ENCODE measurements around the gene EYS. TPM values are rescaled to one million over a fixed set of nuclear protein-coding genes. Genes with fewer than 3 reads are reported as not detected.

Gene EYS
- total and polyA plus RNA-seq, 2 of the 8 experiments (the other 6 are each of a cell fraction or from before 2014, with no cell fraction given), result 0.05 to 0.13 TPM

DNA sequence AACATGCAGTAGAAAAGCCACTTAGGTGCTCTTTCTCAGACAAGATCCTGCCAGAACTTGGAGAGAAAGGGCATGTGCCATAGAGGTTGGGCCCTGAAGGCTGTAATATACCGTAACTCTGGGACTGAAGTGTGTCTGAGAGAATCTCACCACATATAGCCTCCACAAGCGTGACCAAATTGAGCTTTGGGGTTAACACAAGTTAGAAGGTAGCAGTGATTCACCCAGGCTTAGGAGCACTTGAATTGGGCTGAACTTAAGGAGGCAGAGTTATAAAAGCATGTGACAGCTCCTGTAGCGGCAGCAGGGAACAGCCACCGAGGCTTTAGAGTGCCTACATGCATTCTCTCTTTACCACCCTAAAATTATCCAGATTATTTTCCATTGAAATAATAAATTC, 1709.8 kb downstream of the EYS start:
- H3K23ac ChIP-seq (ENCODE audit: insufficient read length), result no peak overlapping the region
- H3K4ac ChIP-seq (replicated peaks; ENCODE audit: insufficient read length, low read depth, low read length), result no peak overlapping the region
- H3K18ac ChIP-seq (ENCODE audit: extremely low read depth, low read length), result no peak overlapping the region
- FAIRE-seq, result no peak
- DNase-seq (ENCODE audit: low read depth in 1 of 2, low spot score in 2 of 2), result no peak
- H3K79me2 ChIP-seq (ENCODE audit: control insufficient read depth in 1 of 2, insufficient read depth in 2 of 2, low read length in 2 of 2), result no peaks in the 10 kb centered on the region
- H3K27me3 ChIP-seq (replicated peaks in 1 of 4; ENCODE audit: control insufficient read depth in 3 of 4, extremely low read depth in 1 of 4, insufficient read depth in 3 of 4, low read length in 3 of 4), result no peaks in the 10 kb centered on the region
- no peak overlapping the region for H2BK20ac ChIP-seq (ENCODE audit: low read length)
- 94% methylated on average over 4 of the region's 4 CpGs; no CpG with 5 or more reads in 1 of the 2 experiments for WGBS, 2 experiments (ENCODE audit: extremely low coverage in 1 of 2, insufficient coverage in 1 of 2, insufficient read length in 1 of 2, insufficient replicate concordance in 2 of 2, low coverage in 1 of 2, low lambda C conversion rate in 2 of 2, missing lambda C conversion rate in 1 of 2)
- no peaks in the 10 kb centered on the region for H3K79me1 ChIP-seq (ENCODE audit: low read depth, low read length)
- no peak overlapping the region for H3K14ac ChIP-seq (ENCODE audit: insufficient read length)
- ChIA-PET POLR2A (ENCODE audit: partially characterized antibody) (no interaction called here), CTCF (ENCODE audit: partially characterized antibody) (interaction anchor here (0.9 kb wide), 1 partner anchor 333 kb away, joined by 3 read pairs; no protein-coding TSS in a partner anchor)
- no peak overlapping the region for H3K4me2 ChIP-seq (ENCODE audit: insufficient read depth in 1 of 2, low read depth in 2 of 2, low read length in 2 of 2)
- H3K36me3 ChIP-seq (ENCODE audit: control insufficient read depth in 2 of 4, insufficient read depth in 4 of 4, low read length in 3 of 4), result no peaks in the 10 kb centered on the region
- no peaks in the 10 kb centered on the region for H3K23me2 ChIP-seq (ENCODE audit: low read depth, low read length)
- H4K91ac ChIP-seq (replicated peaks; ENCODE audit: insufficient read length, low read length), result no peak overlapping the region
- no peak overlapping the region for H2AK5ac ChIP-seq (ENCODE audit: low read depth, low read length)
- no peaks in the 10 kb centered on the region for H3K4me1 ChIP-seq (replicated peaks in 1 of 4; ENCODE audit: control insufficient read depth in 3 of 4, insufficient read depth in 4 of 4, low read length in 3 of 4)
- no peaks in the 10 kb centered on the region for H4K20me1 ChIP-seq (replicated peaks in 1 of 2; ENCODE audit: control insufficient read depth in 1 of 2, insufficient read depth in 2 of 2, low read length in 2 of 2)
- peak overlapping the region; percentile 84; the same call in 1 of the 2 replicates for H2AFZ ChIP-seq (ENCODE audit: low read length)
- no peak overlapping the region for H4K8ac ChIP-seq (ENCODE audit: extremely low read depth, insufficient read depth, low read length)
- no peaks in the 10 kb centered on the region for H3K9me3 ChIP-seq (ENCODE audit: insufficient read depth in 2 of 2, low read depth in 1 of 2, low read length in 1 of 2)
- no peak overlapping the region for H3K4me3 ChIP-seq (ENCODE audit: extremely low read depth in 1 of 4, insufficient read depth in 2 of 4, low read depth in 3 of 4, low read length in 4 of 4)
- H2BK5ac ChIP-seq (ENCODE audit: low read depth, low read length), result no peak overlapping the region
- H3K27ac ChIP-seq (ENCODE audit: low read depth, low read length), result no peak overlapping the region
- no peak overlapping the region for H2BK12ac ChIP-seq (ENCODE audit: low read depth, low read length)
- no peak overlapping the region for H3K9ac ChIP-seq (replicated peaks in 1 of 4; ENCODE audit: extremely low read depth in 1 of 4, low read depth in 3 of 4, low read length in 3 of 4)
- no peak overlapping the region for H2BK15ac ChIP-seq (ENCODE audit: low read length)
- H3K56ac ChIP-seq (replicated peaks; ENCODE audit: insufficient read length, low read depth, low read length), result no peak overlapping the region
- no peak overlapping the region for H2BK120ac ChIP-seq (replicated peaks; ENCODE audit: low read depth, low read length)
- no peak overlapping the region for H4K5ac ChIP-seq (ENCODE audit: insufficient read length, low read depth, low read length)
- no peak for TF ChIP-seq EZH2 (IDR thresholded peaks at IDR 0.05; ENCODE audit: low read depth, low read length, severe bottlenecking)
- TF ChIP-seq RFX5 (IDR thresholded peaks at IDR 0.05; ENCODE audit: borderline replicate concordance, low read depth, low read length), result no peak
- TF ChIP-seq, protein P1, sequence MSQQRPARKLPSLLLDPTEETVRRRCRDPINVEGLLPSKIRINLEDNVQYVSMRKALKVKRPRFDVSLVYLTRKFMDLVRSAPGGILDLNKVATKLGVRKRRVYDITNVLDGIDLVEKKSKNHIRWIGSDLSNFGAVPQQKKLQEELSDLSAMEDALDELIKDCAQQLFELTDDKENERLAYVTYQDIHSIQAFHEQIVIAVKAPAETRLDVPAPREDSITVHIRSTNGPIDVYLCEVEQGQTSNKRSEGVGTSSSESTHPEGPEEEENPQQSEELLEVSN (IDR thresholded peaks at IDR 0.05), result no peak
- TF ChIP-seq EGR1 (IDR thresholded peaks at IDR 0.05; ENCODE audit: borderline replicate concordance, low read depth, low read length), result no peak
- TF ChIP-seq KDM5A (IDR thresholded peaks at IDR 0.05; ENCODE audit: low read length), result no peak
- TF ChIP-seq CTBP2 (IDR thresholded peaks at IDR 0.05; ENCODE audit: borderline replicate concordance, insufficient read depth, insufficient read length, low read length), result no peak
- TF ChIP-seq RNF2 (IDR thresholded peaks at IDR 0.05; ENCODE audit: borderline replicate concordance, low read depth, low read length, missing control alignments, poor library complexity, severe bottlenecking), result no peak
- TF ChIP-seq FOSL1 (IDR thresholded peaks at IDR 0.05; ENCODE audit: insufficient read depth, low read depth, low read length), result no peak
- TF ChIP-seq, protein P2, sequence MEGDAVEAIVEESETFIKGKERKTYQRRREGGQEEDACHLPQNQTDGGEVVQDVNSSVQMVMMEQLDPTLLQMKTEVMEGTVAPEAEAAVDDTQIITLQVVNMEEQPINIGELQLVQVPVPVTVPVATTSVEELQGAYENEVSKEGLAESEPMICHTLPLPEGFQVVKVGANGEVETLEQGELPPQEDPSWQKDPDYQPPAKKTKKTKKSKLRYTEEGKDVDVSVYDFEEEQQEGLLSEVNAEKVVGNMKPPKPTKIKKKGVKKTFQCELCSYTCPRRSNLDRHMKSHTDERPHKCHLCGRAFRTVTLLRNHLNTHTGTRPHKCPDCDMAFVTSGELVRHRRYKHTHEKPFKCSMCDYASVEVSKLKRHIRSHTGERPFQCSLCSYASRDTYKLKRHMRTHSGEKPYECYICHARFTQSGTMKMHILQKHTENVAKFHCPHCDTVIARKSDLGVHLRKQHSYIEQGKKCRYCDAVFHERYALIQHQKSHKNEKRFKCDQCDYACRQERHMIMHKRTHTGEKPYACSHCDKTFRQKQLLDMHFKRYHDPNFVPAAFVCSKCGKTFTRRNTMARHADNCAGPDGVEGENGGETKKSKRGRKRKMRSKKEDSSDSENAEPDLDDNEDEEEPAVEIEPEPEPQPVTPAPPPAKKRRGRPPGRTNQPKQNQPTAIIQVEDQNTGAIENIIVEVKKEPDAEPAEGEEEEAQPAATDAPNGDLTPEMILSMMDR (IDR thresholded peaks at IDR 0.05; ENCODE audit: control extremely low read depth in 1 of 3, insufficient read depth in 1 of 3, low read depth in 1 of 3, low read length in 3 of 3), result no peak
- TF ChIP-seq TCF12 (IDR thresholded peaks at IDR 0.05; ENCODE audit: low read depth, low read length), result no peak

All from H1 (cell line).